NCI-H187 treated with DMSO at 0.1 percent for 48 hours (cell line): ENCODE data around the gene CSF3R.
"Not testable (repeated sequence)": the region's sequence is repeated elsewhere in the genome, so short reads cannot be mapped to it uniquely, and the experiment has no call there.

Experiments used
- DNase-seq: peaks from one replicate; lab custom pipeline; 2025; lab: John Stamatoyannopoulos, UW

The CSF3R gene

DNA sequence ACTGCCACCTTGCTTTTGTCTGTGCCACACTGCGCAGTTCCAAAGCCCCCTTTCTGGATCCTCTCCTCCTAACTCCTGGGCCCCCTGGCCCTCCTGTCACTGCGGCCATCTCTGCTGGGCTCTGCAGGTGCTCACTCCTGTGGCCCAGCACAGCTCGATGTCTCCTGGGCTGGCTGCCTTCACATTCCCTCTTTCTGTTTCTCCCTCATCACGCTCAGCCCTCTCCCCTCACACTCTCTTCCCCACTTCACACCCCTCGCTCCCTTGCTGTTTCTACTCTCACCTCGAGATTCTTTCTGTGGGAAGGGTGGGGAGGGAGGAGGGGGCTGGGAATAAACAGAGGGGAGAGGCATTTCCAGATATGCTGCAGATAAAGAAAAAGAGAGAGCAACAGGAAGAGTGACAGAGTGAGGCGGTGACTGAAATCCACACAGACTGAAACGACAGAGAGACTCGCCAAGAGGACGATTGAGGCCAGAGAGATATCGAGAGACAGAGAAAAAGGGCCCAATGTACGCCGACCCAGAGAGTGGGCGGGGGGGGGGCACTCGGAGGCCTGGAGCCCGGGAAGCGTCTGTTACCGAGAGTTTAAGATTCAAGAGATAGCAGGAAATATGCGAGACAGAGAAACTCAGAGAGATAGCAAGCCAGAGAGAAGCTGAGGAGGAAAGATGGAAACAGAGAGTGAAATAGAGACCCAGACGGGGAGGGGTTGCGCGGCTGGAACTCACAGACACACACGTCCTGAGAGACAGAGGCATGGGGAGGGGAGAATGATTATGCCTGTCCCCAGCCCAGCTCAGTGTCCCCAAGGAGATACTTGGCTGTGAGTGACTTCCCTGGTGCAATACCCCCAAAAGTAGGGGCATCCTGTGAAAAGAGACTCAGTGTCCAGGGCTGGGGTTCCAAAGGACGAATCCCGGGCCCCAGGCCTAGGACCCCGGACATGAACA is 666 bp downstream of the CSF3R start:
- DNase-seq = no peak

DNA sequence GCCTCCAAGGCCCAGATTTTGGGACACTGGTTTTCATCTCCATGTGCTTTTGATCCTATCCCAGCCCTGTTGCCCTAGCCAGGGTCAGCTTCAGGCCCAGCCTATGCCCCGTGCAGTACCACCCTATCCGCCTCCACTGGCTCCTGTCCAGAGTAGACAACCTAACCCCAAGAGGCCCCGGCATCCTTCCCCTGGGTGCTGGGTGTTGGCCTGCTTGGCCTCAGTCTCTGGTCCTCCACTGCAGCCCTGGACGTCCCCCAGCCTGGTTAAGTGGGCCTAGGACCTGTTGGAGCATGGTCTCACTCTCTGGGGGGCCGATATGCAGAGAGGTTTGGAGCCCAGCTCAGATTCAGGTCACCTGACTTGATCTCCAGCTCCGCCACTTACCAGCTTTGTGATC is 1.6 kb downstream of the CSF3R start:
- DNase-seq = no peak

DNA sequence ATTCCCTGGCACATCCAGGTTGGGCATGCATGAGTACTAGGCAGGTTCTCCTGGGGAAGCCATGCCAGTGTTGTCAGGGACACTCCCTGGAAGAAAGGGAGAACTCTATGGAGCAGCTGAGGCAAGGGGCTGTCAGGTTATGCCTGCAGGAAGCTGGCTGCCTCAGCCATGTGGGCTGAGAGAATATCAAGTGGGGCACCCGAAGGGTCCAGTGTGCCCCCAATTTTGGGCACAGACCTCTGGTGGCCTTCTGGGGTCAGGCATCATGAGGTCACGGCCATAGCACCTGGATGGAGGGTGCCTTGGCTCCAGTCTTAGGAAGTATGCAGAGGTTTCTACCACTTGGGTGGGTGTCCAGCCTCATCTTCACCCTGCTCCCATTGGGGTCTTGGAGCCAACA is 2.6 kb downstream of the CSF3R start:
- no peak for DNase-seq

DNA sequence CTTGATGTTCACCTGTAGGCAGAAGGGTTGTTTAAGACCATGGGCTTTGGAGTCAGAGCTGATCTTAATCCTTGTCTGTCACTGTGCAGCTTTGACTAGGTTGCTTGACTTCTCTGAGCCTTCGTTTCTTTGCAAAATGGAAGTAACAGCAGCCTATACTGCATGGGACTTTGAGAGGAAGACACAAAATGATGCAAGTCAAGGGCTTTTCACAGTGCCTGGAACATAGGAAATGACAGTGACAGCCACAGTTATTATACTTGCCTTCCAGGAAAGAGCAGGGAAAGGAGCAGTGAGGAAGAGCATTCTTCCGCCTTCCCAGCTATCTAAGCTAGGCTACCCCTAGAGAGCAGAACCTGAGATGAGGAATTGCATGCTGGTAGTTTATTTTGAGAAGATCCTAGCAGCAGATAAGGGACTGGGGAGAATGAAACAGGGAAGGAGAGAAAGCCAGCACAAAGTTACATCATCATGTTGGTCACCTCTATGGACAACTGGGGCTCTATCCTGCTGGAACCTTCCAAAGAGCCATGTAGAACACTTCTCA is 3.1 kb downstream of the CSF3R start:
- no peak for DNase-seq

DNA sequence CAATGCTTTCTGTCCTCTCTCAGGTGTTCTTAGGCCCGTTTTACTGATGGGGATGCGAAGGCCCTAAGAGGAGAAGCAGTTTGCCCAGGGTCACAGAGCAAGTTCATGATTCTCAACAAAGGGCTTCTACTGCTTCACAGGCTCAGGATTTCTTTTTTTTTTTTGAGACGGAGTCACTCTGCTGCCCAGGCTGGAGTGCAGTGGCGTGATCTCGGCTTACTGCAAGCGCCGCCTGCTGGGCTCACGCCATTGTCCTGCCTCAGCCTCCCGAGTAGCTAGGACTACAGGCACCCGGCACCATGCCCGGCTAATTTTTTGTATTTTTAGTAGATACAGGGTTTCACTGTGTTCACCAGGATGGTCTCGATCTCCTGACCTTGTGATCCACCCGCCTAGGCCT is 5.1 kb downstream of the CSF3R start:
- DNase-seq = not testable (repeated sequence)

DNA sequence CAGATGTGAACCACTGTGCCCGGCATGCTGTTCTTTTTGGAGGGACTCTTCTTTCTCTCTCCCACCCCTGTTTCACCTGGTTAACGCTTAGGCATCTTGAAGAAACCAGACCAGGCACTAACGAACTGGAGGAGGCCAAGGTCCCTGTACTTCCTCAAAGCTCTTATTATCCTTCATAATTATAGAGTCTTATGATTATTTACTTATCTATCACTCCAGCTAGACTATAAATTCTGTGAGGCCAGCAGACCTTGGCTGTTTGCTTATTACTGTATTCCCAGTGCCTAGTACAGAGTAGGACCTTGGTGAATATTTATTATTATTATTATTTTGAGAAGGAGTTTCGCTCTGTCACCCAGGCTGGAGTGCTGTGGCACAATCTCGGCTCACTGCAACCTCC is 5.8 kb downstream of the CSF3R start:
- DNase-seq = no peak

DNA sequence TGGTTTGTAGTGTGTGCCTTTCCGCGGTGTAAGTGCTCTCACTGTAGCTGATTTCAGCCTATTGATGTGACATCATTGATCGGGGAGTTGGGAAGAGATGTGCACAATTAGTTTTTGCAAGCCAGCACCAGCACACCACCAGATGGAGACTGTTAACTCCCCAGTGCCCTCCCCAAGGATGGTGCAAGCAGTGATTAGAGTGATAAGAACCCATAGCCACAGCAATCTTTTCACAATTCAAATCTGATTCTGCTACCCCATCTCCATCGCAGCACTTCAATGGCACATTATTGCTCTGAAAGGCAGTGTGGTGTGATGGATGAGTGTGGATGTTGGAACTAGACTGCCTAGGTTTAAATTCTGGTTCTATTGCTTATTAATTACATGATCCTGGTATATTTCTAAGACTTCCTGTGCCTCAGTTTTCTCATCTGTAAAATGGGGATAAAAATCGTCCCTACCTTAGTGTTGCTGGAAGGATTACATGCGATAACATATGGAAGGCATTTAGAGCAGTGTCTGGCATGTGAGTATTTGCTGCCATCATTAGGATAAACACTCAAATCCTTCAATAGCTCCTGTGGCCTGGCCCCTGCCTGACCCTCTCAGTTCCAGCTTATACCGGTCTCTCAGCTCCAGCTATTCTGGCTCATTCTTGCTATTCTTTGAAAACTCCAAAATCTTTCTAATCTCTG is 6.7 kb downstream of the CSF3R start:
- DNase-seq = no peak

DNA sequence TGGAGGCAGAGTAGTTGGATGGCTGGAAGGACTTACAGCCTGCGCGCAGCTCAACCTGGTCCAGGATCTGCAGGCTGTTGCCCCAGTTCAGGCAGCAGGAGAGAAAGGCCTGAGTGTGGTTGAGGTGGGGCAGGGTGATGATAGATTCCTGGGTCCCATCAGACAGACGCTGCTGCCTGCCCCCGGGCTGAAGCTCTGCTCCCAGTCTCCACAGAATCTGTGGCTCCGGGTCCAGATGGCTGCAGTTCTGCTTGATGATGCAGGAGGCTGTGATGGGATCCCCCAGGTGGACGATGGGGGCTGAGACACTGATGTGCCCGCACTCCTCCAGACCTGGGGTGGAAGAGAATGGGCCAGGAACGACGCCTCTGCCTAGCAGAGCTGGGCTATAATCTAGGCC is 7.4 kb downstream of the CSF3R start:
- no peak for DNase-seq

DNA sequence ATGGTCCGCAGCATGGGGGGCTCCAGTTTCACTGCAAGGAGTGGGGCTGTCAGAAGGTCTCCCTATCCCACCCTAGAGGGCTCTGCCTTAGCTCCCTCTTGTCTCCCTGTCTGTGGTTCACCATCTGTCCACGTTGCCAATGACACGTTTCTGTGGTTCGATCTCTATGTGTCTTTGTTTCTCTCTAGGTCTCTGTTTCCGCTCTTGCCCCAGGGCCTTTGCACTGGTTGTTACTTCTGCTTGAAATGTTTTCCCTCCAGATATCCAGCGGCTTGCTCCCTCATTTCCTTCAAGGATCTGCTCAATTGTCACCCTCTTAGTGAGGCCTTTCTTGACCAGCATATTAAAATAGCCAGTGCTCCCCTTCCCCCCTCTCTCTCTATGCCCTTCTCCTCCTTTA is 10.1 kb downstream of the CSF3R start:
- DNase-seq = no peak

DNA sequence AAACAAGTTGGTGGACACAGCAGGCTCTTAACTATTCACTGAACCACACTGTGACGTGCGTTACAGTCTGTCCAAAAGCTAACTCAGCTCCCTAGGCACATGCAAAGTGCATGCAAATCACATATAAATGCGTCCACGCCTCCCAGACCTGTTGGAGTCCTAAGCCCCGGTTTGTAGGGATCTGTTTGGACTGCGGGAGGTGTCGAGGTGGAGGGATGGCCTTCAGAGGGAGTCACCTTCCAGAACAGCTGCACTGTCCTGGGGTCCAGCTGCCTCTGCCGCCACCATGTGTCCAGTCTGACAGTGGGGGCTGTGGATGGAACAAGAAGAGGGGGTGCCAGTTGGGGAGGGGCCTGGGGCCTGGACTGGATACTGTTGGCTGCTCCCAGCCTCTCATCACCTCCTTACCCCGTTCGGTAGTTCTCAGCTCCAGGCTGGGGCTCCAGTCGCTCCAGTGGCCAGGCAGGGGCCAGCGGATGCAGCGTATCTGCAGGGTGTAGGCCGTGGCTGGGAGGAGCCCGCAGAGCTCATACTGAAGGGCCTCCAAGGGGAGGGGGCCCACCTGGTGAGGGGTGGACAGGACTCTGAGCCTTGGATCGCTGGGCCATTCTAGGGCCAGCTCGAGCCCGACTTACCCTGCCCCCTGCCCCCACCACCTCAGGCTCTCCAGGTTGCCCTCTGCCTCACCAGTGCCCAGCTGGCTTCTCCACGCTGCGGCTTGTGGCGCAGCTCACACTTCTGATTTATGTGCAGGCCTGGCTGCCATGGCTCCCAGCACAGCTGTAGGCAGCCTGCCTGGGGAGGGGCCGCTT is 10.7 kb downstream of the CSF3R start:
- DNase-seq = no peak

DNA sequence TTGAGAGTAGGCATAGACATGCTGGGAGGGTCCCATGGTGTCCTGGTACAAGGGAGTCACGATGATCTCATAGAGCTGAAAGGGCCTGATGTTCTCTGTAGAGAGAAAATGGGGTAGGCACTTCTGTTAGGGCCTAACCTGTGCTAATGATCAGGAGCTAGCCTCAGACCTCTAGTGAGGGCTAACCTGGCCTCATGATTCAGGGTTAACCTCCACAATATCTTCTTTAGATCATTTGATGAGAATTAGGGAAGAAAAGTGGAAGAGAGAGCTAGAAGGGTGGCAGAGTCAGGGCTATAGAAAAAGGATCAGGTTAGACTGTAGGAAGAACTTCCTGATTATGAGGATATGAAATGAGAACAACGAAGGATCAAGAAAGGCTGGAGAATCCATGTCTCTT is 13.6 kb downstream of the CSF3R start:
- DNase-seq = no peak

DNA sequence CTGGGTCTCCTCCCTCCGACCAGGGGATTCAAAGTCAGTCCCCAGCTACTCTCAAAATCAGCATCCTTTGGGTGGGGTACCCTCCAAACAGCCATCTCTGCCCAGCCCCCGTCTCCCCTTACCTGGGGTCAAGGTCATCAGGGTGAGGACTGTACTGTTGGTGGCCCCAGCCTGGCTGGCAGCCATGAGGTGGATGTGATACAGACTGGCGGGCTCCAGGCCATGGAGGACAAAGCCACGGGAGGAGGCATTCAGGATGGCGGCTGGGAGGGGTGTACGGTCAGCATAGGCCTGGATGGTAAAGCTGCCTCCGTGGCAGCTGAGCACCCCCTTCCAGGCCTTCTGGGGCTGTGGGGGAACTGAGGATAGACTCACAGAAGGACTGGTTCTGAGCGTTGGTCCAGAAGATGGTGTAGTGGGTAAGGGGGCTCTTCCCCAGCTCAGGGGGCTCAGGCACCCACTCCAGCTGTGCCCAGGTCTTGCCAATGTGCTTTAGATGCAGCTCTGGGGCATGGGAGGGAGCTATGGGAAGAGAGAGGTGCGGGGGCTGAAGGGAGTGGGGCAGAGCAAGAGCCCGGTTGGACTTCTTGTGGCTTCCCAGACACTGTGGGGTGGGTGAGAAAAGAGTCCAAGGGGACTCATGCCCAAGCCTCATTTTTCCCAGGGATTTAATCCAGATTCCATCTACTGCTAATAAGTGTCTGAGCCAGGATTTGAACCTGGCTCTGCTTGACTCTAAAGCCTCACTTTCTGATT is 14.8 kb downstream of the CSF3R start:
- DNase-seq = no peak

DNA sequence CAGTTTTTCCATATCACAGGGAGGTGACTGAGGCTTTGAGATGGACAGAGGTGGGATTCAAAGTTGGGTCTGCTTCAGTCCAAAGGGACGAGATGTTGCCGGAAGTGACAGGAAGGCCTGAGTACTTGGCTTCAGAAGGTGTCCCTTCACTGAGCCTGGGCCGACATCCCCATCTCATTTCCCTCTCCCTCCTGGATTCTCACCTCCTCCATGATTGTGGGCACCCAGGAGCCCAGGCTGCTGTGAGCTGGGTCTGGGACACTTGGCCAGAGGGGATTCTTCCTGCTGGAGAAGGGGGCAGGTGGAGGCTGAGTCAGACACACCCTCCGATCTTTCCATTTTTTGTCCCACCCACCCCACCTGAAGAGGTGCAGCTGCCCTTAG is 15.7 kb downstream of the CSF3R start:
- no peak for DNase-seq

DNA sequence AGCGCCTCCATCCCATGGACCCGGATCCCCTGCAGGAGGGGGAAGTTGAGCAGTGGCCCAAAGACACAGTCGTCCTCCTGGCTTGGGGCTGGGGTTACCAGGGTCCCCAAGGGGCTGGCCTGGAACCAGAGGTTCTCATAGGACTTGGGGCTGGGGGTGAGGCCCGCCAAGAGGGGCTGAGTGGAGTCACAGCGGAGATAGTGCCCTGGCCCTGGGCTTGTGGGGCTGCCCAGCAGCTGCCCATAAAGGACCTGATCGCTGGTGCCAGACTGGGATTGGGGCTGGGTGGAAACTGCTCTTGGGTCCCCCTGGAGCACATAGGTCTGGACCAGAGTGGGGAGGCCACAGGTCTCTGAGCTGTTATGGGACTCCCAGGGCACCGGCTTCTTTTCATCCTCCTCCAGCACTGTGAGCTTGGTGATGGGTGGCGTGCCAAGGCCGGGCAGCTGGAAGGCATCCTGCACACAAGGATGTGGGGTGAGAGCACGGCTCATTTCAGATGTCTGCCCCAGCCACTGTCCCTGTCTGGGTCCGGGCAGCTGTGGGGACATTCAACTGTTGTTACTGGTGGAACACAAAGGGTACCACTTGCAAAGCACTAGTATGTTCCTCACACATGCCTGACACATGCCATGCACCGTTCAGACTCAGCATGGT is 16.2 kb downstream of the CSF3R start:
- DNase-seq = no peak

DNA sequence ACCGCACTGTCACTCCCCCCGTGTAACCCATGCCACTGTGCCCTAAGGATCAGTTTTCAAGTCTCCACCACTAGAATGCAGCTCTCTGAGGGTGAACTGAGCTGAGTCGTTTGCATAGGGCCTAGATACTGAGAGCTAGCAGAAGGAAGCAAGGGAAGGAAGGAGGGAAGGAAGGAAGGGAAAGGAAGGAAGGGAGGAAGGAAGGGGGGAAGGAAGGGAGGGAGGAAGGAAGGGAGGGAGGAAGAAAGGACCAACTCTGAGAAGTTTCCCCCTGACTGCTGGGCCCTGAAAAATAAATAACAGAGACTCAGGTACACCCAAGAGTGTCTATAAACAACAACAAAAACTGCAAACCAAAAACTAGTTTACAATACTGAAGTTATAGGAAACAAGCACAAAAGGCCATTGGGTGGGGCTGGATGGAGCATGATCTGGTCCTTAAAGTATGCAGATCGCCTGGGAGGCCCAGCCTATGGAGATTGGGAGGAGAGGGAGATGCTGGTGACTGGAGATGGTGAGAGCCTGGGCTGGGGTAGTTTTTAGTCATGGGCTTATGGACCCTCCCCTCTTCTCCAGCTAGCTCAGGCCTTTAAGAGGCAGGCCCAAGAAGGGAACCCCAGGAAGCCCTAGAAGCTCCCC is 16.9 kb downstream of the CSF3R start:
- DNase-seq = no peak

DNA sequence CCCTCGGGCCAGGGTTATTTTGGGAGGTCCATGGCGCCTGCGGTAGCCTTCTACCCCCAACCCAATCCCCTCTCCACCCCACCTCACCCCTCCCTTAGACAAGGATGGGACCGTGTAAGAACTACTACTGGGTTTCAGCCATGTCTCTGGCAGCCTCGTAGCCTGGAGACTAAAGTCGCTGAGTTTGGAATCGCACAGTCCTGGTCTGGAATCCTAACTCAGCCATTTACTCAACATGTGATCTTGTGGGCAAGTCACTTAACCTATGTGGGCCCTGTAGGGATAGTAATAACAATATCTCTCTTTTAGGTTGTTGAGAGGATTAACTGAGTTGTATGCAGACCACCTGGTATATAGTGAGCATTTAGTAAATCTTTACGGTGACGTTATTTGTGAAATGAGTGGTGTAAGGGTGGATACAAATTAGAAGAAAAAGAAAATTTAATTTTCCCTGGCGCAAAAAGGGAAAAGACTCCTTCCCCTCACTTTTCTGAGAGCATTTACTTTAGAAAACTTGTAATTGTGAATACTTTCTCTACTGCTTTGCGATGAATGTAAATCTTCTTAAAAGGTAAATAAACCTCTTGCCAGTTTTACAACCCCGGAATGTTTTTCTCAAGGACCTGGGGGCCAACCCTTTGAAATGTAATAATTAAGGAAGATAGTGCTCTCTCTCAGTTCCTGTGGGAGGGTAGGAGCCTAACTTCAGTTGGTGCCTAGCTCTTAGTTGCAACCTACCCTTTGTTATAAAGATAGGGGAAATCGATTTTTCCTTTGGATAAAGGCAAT is 17.9 kb downstream of the CSF3R start:
- DNase-seq = peak; percentile 68

DNA sequence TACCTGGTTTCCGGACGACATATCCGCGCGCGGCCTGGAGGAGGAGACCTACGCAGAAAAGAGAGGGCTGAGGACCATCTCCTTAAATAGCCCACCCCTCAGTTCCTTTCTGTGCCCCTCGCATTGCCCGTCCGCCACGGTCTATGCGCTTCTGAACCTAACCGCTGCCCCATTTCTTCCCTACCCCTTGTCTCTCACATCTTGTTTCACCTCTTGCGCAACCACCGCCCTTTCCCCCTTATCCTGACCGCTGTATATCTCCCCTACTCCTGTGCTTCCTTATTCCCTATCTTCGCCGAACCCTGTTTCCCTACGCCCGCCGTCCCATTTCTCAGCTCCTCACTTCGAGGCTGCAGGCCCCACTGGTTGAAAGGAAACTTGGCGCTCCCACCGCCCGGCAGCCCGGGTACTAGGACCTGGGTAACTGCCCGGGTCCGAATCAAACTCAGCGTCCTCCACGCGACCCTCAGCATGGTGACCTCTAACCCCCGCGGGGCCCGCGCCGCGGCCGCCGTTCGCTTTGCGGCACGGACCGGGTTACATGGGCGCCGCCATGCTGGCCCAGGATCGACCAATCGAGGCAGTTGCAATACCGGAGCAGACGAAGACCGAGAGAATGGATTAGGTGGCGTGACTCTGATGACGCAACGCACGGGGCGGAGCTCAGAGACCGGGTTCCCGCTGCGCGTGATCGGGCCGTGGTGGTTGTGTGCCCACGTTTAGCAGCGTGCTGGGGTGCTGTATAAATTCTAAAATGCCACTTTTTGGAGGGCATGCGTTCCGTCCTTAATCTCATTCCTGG is 18.7 kb downstream of the CSF3R start, which contains the start of gene MRPS15:
MRPS15 (minus strand) TSS at position 582 of the 802 bp plus-strand sequence; CDS start at position 473, 109 bp downstream.
- peak; percentile 75 for DNase-seq

DNA sequence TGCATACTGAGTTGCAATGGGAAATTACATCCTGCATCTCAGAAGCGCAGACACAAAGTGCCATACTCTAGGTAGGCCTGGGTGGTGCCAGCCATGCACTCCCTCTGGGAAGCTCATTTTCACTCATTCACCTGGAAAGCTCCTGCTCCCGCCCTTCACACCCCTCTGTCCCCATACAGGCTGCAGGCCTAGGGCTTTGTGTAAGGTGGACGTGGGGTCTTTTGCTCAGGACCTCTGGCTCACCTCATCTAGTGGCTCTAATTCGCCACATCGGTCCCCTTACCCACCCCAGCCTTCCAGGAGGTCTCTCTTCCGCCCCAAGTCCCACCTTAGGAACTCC is 19.3 kb downstream of the CSF3R start:
- DNase-seq = no peak

DNA sequence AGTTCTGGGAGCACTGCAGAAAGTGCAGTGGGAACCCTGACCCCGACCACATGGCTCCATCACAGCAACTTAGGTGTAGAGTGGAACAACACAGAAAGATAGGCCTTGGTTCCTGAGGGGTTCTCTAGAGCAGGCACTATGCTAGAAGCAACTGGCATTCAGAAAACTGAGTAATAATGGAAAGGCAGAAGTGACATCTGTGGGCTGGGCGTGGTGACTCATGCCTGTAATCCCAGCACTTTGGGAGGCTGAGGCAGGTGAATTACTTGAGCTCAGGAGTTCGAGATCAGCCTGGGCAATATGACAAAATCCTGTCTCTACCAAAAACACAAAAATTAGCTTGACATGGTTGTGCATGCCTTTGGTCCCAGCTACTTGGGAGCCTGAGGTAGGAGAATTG is 23.8 kb downstream of the CSF3R start:
- DNase-seq = no peak
